ENCODE data around the gene WNT9A. TPM values are rescaled to one million over a fixed set of nuclear protein-coding genes. Genes with fewer than 3 reads are reported as not detected.

Gene WNT9A
- total and polyA plus RNA-seq, 4 donors: 0.03 to 0.08 TPM; not detected in 2

DNA sequence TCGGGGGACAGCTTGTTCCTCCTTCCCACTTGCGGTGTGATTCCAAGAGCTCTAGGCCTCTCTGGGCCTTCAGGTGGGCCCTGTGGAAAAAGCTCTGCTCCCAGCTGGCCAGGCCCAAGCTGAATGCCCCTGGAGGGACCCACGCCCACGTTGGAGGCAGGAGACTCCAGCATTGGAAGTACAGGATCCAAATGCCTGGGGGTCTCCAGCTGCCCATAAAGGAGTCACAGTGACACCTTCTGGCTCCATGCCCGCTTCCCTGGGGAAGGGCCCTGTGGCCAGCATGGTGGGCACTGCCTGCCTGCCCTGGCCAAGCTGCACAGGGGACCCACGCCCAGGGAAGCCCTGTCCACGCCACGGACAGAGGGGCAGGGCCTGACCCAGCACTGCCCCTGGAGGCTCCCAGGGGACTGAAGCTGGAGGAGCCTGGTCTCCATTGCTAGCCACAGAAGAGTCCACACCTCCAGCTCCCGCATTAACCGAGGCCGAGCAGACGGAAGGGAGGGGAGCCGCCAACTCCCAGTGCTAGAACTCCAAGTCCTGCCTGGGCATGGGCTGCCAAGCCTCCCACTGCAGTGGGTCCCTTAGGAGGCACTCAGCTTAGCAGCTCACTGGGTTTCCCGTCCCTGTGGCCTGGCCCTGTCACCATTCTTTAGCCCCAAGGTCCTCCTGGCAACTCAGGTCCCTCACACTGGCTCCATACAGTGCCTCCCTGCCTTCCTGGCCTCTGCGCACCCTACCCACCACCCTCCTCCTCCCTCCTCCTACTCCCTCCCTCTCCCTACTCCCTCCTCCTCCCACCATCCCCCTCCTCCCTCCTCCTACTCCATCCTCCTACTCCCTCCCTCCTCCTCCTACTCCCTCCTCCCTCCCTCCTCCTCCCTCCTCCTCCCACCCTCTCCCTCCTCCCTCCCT lies 41.9 kb downstream of the WNT9A start:
- TF ChIP-seq HNF4G (IDR thresholded peaks at IDR 0.05) (no peak), JUND (IDR thresholded peaks at IDR 0.05) (no peak), EGR1 (IDR thresholded peaks at IDR 0.05; ENCODE audit: low read depth in 2 of 2) (no peak), GABPA (IDR thresholded peaks at IDR 0.05 in 1 of 2, conservative IDR thresholded peaks at IDR 0.05 in 1 of 2) (no peak), RXRA (IDR thresholded peaks at IDR 0.05) (no peak), SP1 (IDR thresholded peaks at IDR 0.05) (no peak), TAF1 (conservative IDR thresholded peaks at IDR 0.05) (no peak), HNF4A (conservative IDR thresholded peaks at IDR 0.05) (no peak), FOXA1 (IDR thresholded peaks at IDR 0.05) (no peak), RAD21 (IDR thresholded peaks at IDR 0.05) (no peak)
- TF ChIP-seq, protein P1, sequence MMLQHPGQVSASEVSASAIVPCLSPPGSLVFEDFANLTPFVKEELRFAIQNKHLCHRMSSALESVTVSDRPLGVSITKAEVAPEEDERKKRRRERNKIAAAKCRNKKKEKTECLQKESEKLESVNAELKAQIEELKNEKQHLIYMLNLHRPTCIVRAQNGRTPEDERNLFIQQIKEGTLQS (IDR thresholded peaks at IDR 0.05): no peak
- TF ChIP-seq, protein P2, sequence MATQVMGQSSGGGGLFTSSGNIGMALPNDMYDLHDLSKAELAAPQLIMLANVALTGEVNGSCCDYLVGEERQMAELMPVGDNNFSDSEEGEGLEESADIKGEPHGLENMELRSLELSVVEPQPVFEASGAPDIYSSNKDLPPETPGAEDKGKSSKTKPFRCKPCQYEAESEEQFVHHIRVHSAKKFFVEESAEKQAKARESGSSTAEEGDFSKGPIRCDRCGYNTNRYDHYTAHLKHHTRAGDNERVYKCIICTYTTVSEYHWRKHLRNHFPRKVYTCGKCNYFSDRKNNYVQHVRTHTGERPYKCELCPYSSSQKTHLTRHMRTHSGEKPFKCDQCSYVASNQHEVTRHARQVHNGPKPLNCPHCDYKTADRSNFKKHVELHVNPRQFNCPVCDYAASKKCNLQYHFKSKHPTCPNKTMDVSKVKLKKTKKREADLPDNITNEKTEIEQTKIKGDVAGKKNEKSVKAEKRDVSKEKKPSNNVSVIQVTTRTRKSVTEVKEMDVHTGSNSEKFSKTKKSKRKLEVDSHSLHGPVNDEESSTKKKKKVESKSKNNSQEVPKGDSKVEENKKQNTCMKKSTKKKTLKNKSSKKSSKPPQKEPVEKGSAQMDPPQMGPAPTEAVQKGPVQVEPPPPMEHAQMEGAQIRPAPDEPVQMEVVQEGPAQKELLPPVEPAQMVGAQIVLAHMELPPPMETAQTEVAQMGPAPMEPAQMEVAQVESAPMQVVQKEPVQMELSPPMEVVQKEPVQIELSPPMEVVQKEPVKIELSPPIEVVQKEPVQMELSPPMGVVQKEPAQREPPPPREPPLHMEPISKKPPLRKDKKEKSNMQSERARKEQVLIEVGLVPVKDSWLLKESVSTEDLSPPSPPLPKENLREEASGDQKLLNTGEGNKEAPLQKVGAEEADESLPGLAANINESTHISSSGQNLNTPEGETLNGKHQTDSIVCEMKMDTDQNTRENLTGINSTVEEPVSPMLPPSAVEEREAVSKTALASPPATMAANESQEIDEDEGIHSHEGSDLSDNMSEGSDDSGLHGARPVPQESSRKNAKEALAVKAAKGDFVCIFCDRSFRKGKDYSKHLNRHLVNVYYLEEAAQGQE (IDR thresholded peaks at IDR 0.05): no peak
- TF ChIP-seq, protein P3, sequence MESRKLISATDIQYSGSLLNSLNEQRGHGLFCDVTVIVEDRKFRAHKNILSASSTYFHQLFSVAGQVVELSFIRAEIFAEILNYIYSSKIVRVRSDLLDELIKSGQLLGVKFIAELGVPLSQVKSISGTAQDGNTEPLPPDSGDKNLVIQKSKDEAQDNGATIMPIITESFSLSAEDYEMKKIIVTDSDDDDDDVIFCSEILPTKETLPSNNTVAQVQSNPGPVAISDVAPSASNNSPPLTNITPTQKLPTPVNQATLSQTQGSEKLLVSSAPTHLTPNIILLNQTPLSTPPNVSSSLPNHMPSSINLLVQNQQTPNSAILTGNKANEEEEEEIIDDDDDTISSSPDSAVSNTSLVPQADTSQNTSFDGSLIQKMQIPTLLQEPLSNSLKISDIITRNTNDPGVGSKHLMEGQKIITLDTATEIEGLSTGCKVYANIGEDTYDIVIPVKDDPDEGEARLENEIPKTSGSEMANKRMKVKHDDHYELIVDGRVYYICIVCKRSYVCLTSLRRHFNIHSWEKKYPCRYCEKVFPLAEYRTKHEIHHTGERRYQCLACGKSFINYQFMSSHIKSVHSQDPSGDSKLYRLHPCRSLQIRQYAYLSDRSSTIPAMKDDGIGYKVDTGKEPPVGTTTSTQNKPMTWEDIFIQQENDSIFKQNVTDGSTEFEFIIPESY (IDR thresholded peaks at IDR 0.05): no peak
- TF ChIP-seq, protein P4, sequence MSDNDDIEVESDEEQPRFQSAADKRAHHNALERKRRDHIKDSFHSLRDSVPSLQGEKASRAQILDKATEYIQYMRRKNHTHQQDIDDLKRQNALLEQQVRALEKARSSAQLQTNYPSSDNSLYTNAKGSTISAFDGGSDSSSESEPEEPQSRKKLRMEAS (IDR thresholded peaks at IDR 0.05): no peak
- Histone ChIP-seq H3K36me3 (ENCODE audit: control insufficient read depth in 4 of 4, insufficient read depth in 3 of 4, low read depth in 1 of 4, low read length in 3 of 4) (no peaks in the 10 kb centered on the region), H3K9me3 (ENCODE audit: control insufficient read depth in 4 of 4, low read length in 3 of 4) (no peaks in the 10 kb centered on the region), H3K4me3 (ENCODE audit: low read depth in 1 of 3, low read length in 3 of 3) (no peak overlapping the region), H3K4me1 (ENCODE audit: control insufficient read depth in 4 of 4, insufficient read depth in 4 of 4, low read length in 3 of 4) (no peaks in the 10 kb centered on the region), H3K9ac (ENCODE audit: low read depth in 1 of 2, low read length in 2 of 2) (no peak overlapping the region), H3K27me3 (ENCODE audit: control insufficient read depth in 4 of 4, insufficient read depth in 4 of 4, low read length in 3 of 4) (no peaks in the 10 kb centered on the region), H3K27ac (ENCODE audit: low read depth in 1 of 2, low read length in 2 of 2) (no peak overlapping the region)
- DNase-seq (ENCODE audit: low spot score): no peak
- WGBS: 86% methylated on average over 15 of the region's 15 CpGs

DNA sequence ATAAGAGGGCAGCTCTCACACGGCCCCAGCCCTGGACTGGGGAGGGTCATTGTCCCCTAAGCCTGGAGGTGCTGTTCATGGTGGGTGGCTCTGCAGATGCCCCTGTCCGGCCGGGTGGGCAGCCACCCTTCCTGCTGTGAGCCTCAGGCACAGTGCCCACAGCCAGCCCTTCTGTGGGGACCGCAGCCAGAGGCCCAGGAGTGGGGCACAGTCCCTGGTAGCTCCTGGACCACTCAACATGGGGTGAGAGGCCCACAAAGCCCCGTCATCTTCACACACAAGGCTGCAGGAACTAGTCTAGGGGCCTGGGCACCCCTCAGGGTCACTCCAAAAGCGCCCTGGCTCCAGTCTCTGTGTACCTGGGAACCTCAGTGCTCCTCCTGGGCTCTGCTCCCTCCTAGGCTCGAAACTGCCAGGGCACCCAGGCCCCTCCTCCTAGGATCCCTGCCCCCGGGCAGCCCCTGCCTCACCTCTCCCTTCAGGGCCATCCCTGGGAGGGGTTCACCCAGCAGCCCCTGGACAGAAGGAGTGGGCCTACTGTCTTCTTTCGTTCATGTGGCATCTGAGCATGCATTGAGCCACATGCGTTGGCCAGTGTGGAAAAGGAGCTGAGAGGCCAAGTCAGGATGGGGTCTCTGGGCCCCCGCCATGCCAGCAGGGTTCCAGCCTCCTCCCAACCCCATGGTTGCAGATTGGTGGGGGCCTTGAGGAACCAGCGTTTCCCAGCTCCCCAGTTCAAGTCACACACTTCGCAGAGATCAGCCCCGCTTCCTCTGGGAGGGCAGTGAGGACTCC lies 43.0 kb downstream of the WNT9A start:
- Histone ChIP-seq H3K27ac (ENCODE audit: low read depth in 1 of 2, low read length in 2 of 2) (no peak overlapping the region), H3K9ac (ENCODE audit: low read depth in 1 of 2, low read length in 2 of 2) (no peak overlapping the region), H3K27me3 (ENCODE audit: control insufficient read depth in 4 of 4, insufficient read depth in 4 of 4, low read length in 3 of 4) (no peaks in the 10 kb centered on the region), H3K4me1 (ENCODE audit: control insufficient read depth in 4 of 4, insufficient read depth in 4 of 4, low read length in 3 of 4) (no peaks in the 10 kb centered on the region), H3K4me3 (ENCODE audit: low read depth in 1 of 3, low read length in 3 of 3) (no peak overlapping the region), H3K36me3 (ENCODE audit: control insufficient read depth in 4 of 4, insufficient read depth in 3 of 4, low read depth in 1 of 4, low read length in 3 of 4) (no peaks in the 10 kb centered on the region), H3K9me3 (ENCODE audit: control insufficient read depth in 4 of 4, low read length in 3 of 4) (no peaks in the 10 kb centered on the region)
- WGBS: 87% methylated on average over 14 of the region's 14 CpGs
- no peak for DNase-seq (ENCODE audit: low spot score)
- TF ChIP-seq FOXA1 (IDR thresholded peaks at IDR 0.05) (no peak), YY1 (IDR thresholded peaks at IDR 0.05) (no peak), NR2F2 (IDR thresholded peaks at IDR 0.05) (no peak), SP1 (IDR thresholded peaks at IDR 0.05) (no peak), RXRA (IDR thresholded peaks at IDR 0.05) (no peak), RAD21 (IDR thresholded peaks at IDR 0.05) (no peak), HNF4A (conservative IDR thresholded peaks at IDR 0.05) (no peak)
- TF ChIP-seq, protein P3 (IDR thresholded peaks at IDR 0.05): no peak
- TF ChIP-seq, protein P1 (IDR thresholded peaks at IDR 0.05): no peak
